Measurements from ENCODE around the gene FAF1.

DNA sequence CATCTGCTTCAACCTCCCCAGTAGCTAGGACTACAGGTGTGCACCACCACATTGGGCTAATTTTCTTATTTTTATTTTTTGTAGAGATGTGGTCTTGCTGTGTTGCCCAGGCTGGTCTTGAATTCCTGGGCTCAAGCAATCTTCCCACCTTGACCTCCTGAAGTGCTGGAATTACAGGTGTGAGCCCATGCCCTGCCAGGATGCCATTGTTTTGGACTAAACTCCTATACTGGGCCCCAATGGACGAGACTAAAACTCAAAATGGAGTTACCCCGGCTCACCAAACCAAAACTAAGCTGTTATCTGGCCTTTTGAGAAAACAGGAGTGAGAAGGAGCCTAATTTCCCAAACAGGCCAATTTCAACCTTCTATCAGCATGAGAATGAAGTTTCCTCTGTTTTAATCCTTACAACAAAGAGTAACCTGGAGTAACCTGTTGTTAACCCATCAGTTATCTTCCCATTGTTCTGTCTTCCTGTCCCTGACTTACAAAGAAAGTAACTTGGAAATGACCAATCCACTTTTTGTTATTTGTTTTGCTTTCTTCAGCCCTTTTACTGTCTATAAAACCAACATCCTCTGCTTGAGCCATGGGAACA, 566.4 kb downstream of the FAF1 start:
- TF ChIP-seq, protein P1, sequence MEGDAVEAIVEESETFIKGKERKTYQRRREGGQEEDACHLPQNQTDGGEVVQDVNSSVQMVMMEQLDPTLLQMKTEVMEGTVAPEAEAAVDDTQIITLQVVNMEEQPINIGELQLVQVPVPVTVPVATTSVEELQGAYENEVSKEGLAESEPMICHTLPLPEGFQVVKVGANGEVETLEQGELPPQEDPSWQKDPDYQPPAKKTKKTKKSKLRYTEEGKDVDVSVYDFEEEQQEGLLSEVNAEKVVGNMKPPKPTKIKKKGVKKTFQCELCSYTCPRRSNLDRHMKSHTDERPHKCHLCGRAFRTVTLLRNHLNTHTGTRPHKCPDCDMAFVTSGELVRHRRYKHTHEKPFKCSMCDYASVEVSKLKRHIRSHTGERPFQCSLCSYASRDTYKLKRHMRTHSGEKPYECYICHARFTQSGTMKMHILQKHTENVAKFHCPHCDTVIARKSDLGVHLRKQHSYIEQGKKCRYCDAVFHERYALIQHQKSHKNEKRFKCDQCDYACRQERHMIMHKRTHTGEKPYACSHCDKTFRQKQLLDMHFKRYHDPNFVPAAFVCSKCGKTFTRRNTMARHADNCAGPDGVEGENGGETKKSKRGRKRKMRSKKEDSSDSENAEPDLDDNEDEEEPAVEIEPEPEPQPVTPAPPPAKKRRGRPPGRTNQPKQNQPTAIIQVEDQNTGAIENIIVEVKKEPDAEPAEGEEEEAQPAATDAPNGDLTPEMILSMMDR (IDR thresholded peaks at IDR 0.05) = no peak
- TF ChIP-seq POLR2A (IDR thresholded peaks at IDR 0.05) (no peak), EP300 (IDR thresholded peaks at IDR 0.05) (no peak)

Data from tibial nerve (tissue), 4 donors.